Stimulated activated CD8-positive, alpha-beta memory T cell treated with anti-CD3 and anti-CD28 coated beads, Interleukin-15, amount 100 ng/mL, for 4 hours (primary cell): Measurements from ENCODE around the gene EGFLAM.
"Not testable (repeated sequence)": the region's sequence is repeated elsewhere in the genome, so short reads cannot be mapped to it uniquely, and the experiment has no call there.

Source experiments
- DNase-seq, 2 donors: peaks; one replicate each; pipeline ENCODE4 v3.0.0-alpha.2; 2020; ENCODE audit warnings: low read depth in 2 of 2

Gene EGFLAM

GRCh38 chr5:38329132-38329715 lies 70.9 kb downstream of the EGFLAM start:
- no peak for DNase-seq

- DNase-seq: no peak
Observed at GRCh38 chr5:38330207-38330606, 71.8 kb downstream of the EGFLAM start.

- DNase-seq: no peak
Observed at GRCh38 chr5:38331831-38332230, 73.5 kb downstream of the EGFLAM start.

GRCh38 chr5:38333181-38333580 lies 74.8 kb downstream of the EGFLAM start:
- DNase-seq: not testable (repeated sequence)

- DNase-seq: no peak
Observed at GRCh38 chr5:38338455-38338854, 80.1 kb downstream of the EGFLAM start.

- DNase-seq: no peak
Observed at GRCh38 chr5:38339446-38339845, 81.1 kb downstream of the EGFLAM start.

- no peak for DNase-seq
Observed at GRCh38 chr5:38341056-38341455, 82.7 kb downstream of the EGFLAM start.

- no peak for DNase-seq
Observed at GRCh38 chr5:38341641-38342040, 83.3 kb downstream of the EGFLAM start.

GRCh38 chr5:38342261-38342660 lies 83.9 kb downstream of the EGFLAM start:
- DNase-seq: no peak

- no peak for DNase-seq
Observed at GRCh38 chr5:38344891-38345290, 86.5 kb downstream of the EGFLAM start.

GRCh38 chr5:38346593-38346992 lies 88.2 kb downstream of the EGFLAM start:
- no peak for DNase-seq

GRCh38 chr5:38347040-38347763 lies 88.8 kb downstream of the EGFLAM start:
- DNase-seq: no peak

GRCh38 chr5:38347896-38348295 lies 89.5 kb downstream of the EGFLAM start:
- no peak for DNase-seq

- no peak for DNase-seq
Observed at GRCh38 chr5:38360323-38361061, 102.1 kb downstream of the EGFLAM start.

- no peak for DNase-seq
Observed at GRCh38 chr5:38362713-38363112, 104.4 kb downstream of the EGFLAM start.

GRCh38 chr5:38364825-38365224 lies 106.5 kb downstream of the EGFLAM start:
- no peak for DNase-seq

GRCh38 chr5:38367410-38367809 lies 109.1 kb downstream of the EGFLAM start:
- no peak for DNase-seq

GRCh38 chr5:38367966-38368365 lies 109.6 kb downstream of the EGFLAM start:
- no peak for DNase-seq

- no peak for DNase-seq
Observed at GRCh38 chr5:38369692-38370091, 111.3 kb downstream of the EGFLAM start.

GRCh38 chr5:38370358-38371100 lies 112.2 kb downstream of the EGFLAM start:
- DNase-seq: no peak

- DNase-seq: no peak
Observed at GRCh38 chr5:38371596-38371995, 113.2 kb downstream of the EGFLAM start.

GRCh38 chr5:38373743-38374142 lies 115.4 kb downstream of the EGFLAM start:
- no peak for DNase-seq
